Astrocyte of the spinal cord (primary cell): ENCODE results near the gene FAM98C.
A peak's percentile ranks its signal among the peaks of the same experiment; 100 is the strongest.

Experiments used
- DNase-seq: peaks from one replicate; pipeline ENCODE4 v3.0.0; 2011; ENCODE audit warnings: low read depth, low spot score
- H3K4me3 ChIP-seq: 2 replicates; pipeline ENCODE4 v1.5.1; 2011; ENCODE audit warnings: low read depth, mild to moderate bottlenecking, low read length, moderate library complexity
- CTCF ChIP-seq: IDR thresholded peaks from 2 replicates; pipeline ENCODE4 v1.5.1; 2012; ENCODE audit warnings: low read depth, mild to moderate bottlenecking, low read length, inconsistent platforms
- in situ Hi-C: cut with HindIII; loops from 2 replicates; pipeline ENCODE4 v1.10.0; 2017; ENCODE audit warnings: low sequenced_read_pairs

FAM98C gene

DNA sequence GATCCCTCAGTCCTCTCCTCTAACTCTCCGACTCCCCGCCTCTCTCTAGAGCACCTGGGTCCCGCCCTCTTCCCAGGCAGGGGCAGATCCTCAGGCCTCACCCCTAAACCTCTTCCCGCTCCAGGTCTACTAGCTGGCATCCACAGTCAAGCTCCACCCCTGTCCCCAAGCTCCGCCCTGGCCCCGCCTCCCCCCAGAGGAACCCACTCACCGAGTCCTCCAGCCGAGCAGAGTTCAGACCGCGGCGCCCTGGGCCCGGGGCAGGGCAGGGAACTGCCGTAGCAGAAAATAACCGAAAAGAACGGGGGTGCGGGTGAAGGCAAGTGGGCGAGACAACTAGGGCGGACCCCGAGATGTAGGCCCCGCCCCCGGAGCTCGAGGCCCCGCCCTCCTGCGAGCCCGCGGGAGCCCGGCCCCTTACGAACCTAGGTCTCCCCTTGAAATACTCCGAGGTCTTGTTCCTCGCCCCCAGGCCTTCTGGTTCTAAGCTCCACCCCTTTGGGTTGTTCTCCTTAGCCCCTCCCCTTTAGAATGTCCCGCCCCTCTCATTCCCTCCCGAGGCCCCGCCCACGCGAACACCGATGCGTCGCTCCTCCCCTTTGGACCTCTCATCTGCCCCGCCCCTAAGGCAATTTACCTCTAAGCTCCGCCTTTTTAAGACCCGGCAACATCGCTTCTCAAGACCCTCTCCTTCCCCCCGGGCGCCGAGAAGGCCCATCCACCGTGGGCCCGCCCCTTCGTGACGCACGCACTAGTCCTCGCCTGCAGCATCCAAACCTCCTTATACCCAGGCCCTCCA, 15.1 kb upstream of the FAM98C start, which contains the start of gene GGN:
Gene GGN (minus strand): TSS at position 485 of the 799 bp plus-strand sequence. CDS start 773 bp downstream, outside the sequence.
- H3K4me3 ChIP-seq, result peak within 1 kb of the TSS; percentile 82
- TF ChIP-seq CTCF, result no peak
- peak; percentile 97 for DNase-seq
- in situ Hi-C loops, result no loop called here

- no peak for DNase-seq
- no peak for TF ChIP-seq CTCF
- in situ Hi-C loops, result no loop called here
- H3K4me3 ChIP-seq, result peak within 1 kb of the TSS; percentile 82
These were observed 14.4 kb upstream of the FAM98C start, which contains the start of gene SPRED3 for GRCh38 chr19:38388349-38389100. SPRED3 (plus strand) TSS chr19:38388697; CDS start chr19:38390303, 1,606 bp downstream.

- in situ Hi-C loops, result no loop called here
- no peak for TF ChIP-seq CTCF
- peak overlapping the region; percentile 82 for H3K4me3 ChIP-seq
- DNase-seq, result peak; percentile 84
These were observed 13.6 kb upstream of the FAM98C start for GRCh38 chr19:38389101-38389925.

GRCh38 chr19:38389957-38390924, 12.7 kb upstream of the FAM98C start:
- peak overlapping the region; percentile 82 for H3K4me3 ChIP-seq
- no peak for TF ChIP-seq CTCF
- no peak for DNase-seq
- in situ Hi-C loops, result no loop called here

- no peak for TF ChIP-seq CTCF
- no peak for DNase-seq
- H3K4me3 ChIP-seq, result no peak overlapping the region
- in situ Hi-C loops, result no loop called here
These were observed 10.9 kb upstream of the FAM98C start for GRCh38 chr19:38391911-38392464.
